Uterus (tissue), 4 donors: ENCODE data around the gene INSYN2B. TPM values are rescaled to one million over a fixed set of nuclear protein-coding genes. Genes with fewer than 3 reads are reported as not detected.
A peak's percentile ranks its signal among the peaks of the same experiment; 100 is the strongest.

ENCODE experiments used
- DNase-seq, 2 donors: peaks; one replicate each; pipeline ENCODE4 v3.0.0-alpha.2; 2019 to 2020
- H3K27ac ChIP-seq, 2 donors: fragments of 200-600 bp; sonication (generic); 1 replicate in 1 of 2; 2 replicates in 1 of 2; pipeline ENCODE4 v1.5.1; 2016 to 2018
- H3K27me3 ChIP-seq, 2 donors: fragments of 200-600 bp; sonication (generic); one replicate each; pipeline ENCODE4 v1.5.1; 2018 to 2019; ENCODE audit warnings: control low read depth in 1 of 2
- H3K36me3 ChIP-seq, 2 donors: fragments of 200-600 bp; sonication (generic); one replicate each; pipeline ENCODE4 v1.5.1; 2019; ENCODE audit warnings: control low read depth in 1 of 2
- H3K4me1 ChIP-seq, 2 donors: fragments of 200-600 bp; sonication (generic); one replicate each; pipeline ENCODE4 v1.5.1; 2018 to 2019; ENCODE audit warnings: control low read depth in 1 of 2
- H3K4me3 ChIP-seq, 2 donors: fragments of 200-600 bp; sonication (generic); 1 replicate in 1 of 2; 2 replicates in 1 of 2; pipeline ENCODE4 v1.5.1; 2018 to 2019; ENCODE audit warnings: mild to moderate bottlenecking in 1 of 2
- H3K9me3 ChIP-seq, 2 donors: fragments of 200-600 bp; sonication (generic); one replicate each; pipeline ENCODE4 v1.5.1; 2019; ENCODE audit warnings: control low read depth in 1 of 2
- CTCF ChIP-seq, 4 experiments: fragments of 200-600 bp in 2 of 4; fragments of 450-650 bp in 2 of 4; sonication (generic) in 2 of 4; IDR thresholded peaks; one replicate each; pipeline ENCODE4 v1.5.1; 2016 to 2019; ENCODE audit warnings: antibody characterized with exemption in 4 of 4, mild to moderate bottlenecking in 2 of 4, moderate library complexity in 1 of 4
- POLR2A ChIP-seq, 2 donors: fragments of 450-650 bp; IDR thresholded peaks; one replicate each; pipeline ENCODE4 v1.6.1; 2016; ENCODE audit warnings: antibody characterized with exemption in 2 of 2, mild to moderate bottlenecking in 1 of 2, moderate library complexity in 1 of 2
- intact Hi-C: fragments of 100-400 bp; cut with DNase I; formaldehyde crosslinking; loops from one replicate; pipeline ENCODE4 v1.15.1; 2023; ENCODE audit warnings: low total_unique reads
- total RNA-seq, 4 donors: library from RNA; depleted of rRNA in 3 of 4; stranded (reverse); fragments of >200 nt in 3 of 4; gene quantifications; one replicate each; pipeline versions ENCODE4 v1.1.0 to v1.2.4, GENCODE V29; 2014 to 2023
- donor health status: DM: yes; HTN: yes; CAD: no.

Gene INSYN2B
- total RNA-seq, 4 donors from 2014 or later, result 0.34 to 2.4 TPM; not detected in 2

- Histone ChIP-seq H3K36me3 (no peaks in the 10 kb centered on the region), H3K27me3 (no peaks in the 10 kb centered on the region), H3K9me3 (no peaks in the 10 kb centered on the region), H3K4me3 (no peak overlapping the region), H3K4me1 (no peaks in the 10 kb centered on the region), H3K27ac (no peak overlapping the region)
- intact Hi-C loops, result no loop called here
- no peak for TF ChIP-seq CTCF (IDR thresholded peaks at IDR 0.05)
- TF ChIP-seq POLR2A (IDR thresholded peaks at IDR 0.05), result no peak
- DNase-seq, result no peak
Observed at GRCh38 chr5:169978714-169979113, 1.6 kb downstream of the INSYN2B start.

- no peak for TF ChIP-seq CTCF (IDR thresholded peaks at IDR 0.05)
- no peak for TF ChIP-seq POLR2A (IDR thresholded peaks at IDR 0.05)
- no peaks in the 10 kb centered on the region for H3K36me3 ChIP-seq
- no peak overlapping the region for H3K27ac ChIP-seq
- DNase-seq, result no peak
- H3K9me3 ChIP-seq, result no peaks in the 10 kb centered on the region
- no peaks in the 10 kb centered on the region for H3K4me1 ChIP-seq
- no peak overlapping the region for H3K4me3 ChIP-seq
- H3K27me3 ChIP-seq, result no peaks in the 10 kb centered on the region
- intact Hi-C loops, result no loop called here
Observed at GRCh38 chr5:169974121-169974770, 6.0 kb downstream of the INSYN2B start.

GRCh38 chr5:169973056-169973455 is 7.2 kb downstream of the INSYN2B start:
- TF ChIP-seq CTCF (IDR thresholded peaks at IDR 0.05) (no peak), POLR2A (IDR thresholded peaks at IDR 0.05) (no peak)
- no peak for DNase-seq
- Histone ChIP-seq H3K27me3 (no peaks in the 10 kb centered on the region), H3K27ac (no peak overlapping the region), H3K4me3 (no peak overlapping the region), H3K36me3 (no peaks in the 10 kb centered on the region), H3K4me1 (no peaks in the 10 kb centered on the region), H3K9me3 (no peaks in the 10 kb centered on the region)
- intact Hi-C loops, result no loop called here

GRCh38 chr5:169971780-169972179 is 8.5 kb downstream of the INSYN2B start:
- DNase-seq, result no peak
- intact Hi-C loops, result no loop called here
- Histone ChIP-seq H3K36me3 (no peaks in the 10 kb centered on the region), H3K27ac (no peak overlapping the region), H3K4me1 (no peaks in the 10 kb centered on the region), H3K4me3 (no peak overlapping the region), H3K27me3 (no peaks in the 10 kb centered on the region), H3K9me3 (no peaks in the 10 kb centered on the region)
- TF ChIP-seq POLR2A (IDR thresholded peaks at IDR 0.05), result no peak
- TF ChIP-seq CTCF (IDR thresholded peaks at IDR 0.05), result no peak

DNA sequence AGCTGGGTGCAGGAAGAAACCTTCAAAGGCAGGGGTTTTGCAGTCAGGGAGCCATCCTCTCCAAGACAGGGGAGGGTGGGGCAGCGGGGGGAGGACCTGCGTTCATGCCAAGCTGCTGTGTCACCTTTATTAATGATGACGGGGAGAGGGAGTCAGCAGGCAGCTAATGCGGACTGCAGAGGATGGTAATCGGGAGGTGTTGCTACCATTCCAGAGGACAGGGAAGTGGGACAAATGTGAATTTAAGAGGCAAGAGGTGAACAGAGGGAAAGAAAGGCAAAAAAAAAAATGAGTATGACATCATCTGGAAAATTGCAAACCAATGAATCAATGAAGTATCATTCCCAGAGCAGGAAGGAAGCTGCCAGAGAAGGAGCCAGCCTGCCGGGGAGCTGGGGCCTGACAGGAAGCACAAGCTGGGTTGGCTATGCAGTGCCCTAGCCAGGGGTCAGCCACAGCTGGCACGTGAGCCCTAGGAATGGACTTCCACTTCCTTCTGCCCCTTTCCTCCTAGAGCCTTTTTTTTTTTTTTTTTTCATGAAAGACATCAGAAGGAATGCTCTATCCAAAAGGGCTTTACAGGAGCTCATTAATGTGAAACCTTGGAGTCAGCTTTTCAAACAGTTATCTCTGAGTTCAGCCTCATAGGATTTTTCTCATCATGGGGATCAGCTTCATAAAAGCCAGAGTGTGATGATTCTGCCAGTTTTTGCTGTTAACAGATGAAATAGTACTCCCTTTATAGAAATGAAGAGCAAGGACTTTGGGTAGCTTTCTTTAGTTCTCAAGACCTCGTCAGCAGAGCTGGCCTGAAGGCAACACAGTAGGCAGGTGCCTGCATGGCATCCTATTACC is 9.2 kb downstream of the INSYN2B start:
- Histone ChIP-seq H3K9me3 (no peaks in the 10 kb centered on the region), H3K4me3 (no peak overlapping the region), H3K27ac (no peak overlapping the region), H3K27me3 (no peaks in the 10 kb centered on the region), H3K36me3 (no peaks in the 10 kb centered on the region), H3K4me1 (no peaks in the 10 kb centered on the region)
- intact Hi-C loops, result no loop called here
- peak in 1 of 2 donors; percentile 22 for DNase-seq
- no peak for TF ChIP-seq POLR2A (IDR thresholded peaks at IDR 0.05)
